ENCODE data around the gene TMEM94.
"Not testable (repeated sequence)": the region's sequence is repeated elsewhere in the genome, so short reads cannot be mapped to it uniquely, and the experiment has no call there.

The TMEM94 gene

GRCh38 chr17:75473246-75473645, 16.8 kb downstream of the TMEM94 start:
- no peak overlapping the region for H3K4me3 ChIP-seq (ENCODE audit: low read depth, low read length)
- no peak for DNase-seq (ENCODE audit: low read depth)
- no peak for TF ChIP-seq CTCF (IDR thresholded peaks at IDR 0.05; ENCODE audit: insufficient read depth, low read depth, low read length, missing control alignments)

GRCh38 chr17:75474736-75475135, 18.3 kb downstream of the TMEM94 start:
- TF ChIP-seq CTCF (IDR thresholded peaks at IDR 0.05; ENCODE audit: insufficient read depth, low read depth, low read length, missing control alignments), result no peak

GRCh38 chr17:75475144-75475835, 18.9 kb downstream of the TMEM94 start:
- TF ChIP-seq CTCF (IDR thresholded peaks at IDR 0.05; ENCODE audit: insufficient read depth, low read depth, low read length, missing control alignments), result no peak
- no peak overlapping the region for H3K4me3 ChIP-seq (ENCODE audit: low read depth, low read length)
- no peak for DNase-seq (ENCODE audit: low read depth)

More at GRCh38 chr17:75474736-75475135, 18.3 kb downstream of the TMEM94 start:
- no peak overlapping the region for H3K4me3 ChIP-seq (ENCODE audit: low read depth, low read length)
- DNase-seq (ENCODE audit: low read depth), result no peak

GRCh38 chr17:75475851-75476250, 19.4 kb downstream of the TMEM94 start:
- no peak overlapping the region for H3K4me3 ChIP-seq (ENCODE audit: low read depth, low read length)
- DNase-seq (ENCODE audit: low read depth), result no peak
- no peak for TF ChIP-seq CTCF (IDR thresholded peaks at IDR 0.05; ENCODE audit: insufficient read depth, low read depth, low read length, missing control alignments)

- H3K4me3 ChIP-seq (ENCODE audit: low read depth, low read length), result no peak overlapping the region
- DNase-seq (ENCODE audit: low read depth), result no peak
- TF ChIP-seq CTCF (IDR thresholded peaks at IDR 0.05; ENCODE audit: insufficient read depth, low read depth, low read length, missing control alignments), result no peak
These were observed 19.8 kb downstream of the TMEM94 start for GRCh38 chr17:75476271-75476671.

- DNase-seq (ENCODE audit: low read depth), result no peak
- no peak for TF ChIP-seq CTCF (IDR thresholded peaks at IDR 0.05; ENCODE audit: insufficient read depth, low read depth, low read length, missing control alignments)
- H3K4me3 ChIP-seq (ENCODE audit: low read depth, low read length), result no peak overlapping the region
These were observed 20.5 kb downstream of the TMEM94 start for GRCh38 chr17:75476752-75477489.

GRCh38 chr17:75477490-75477862, 21.0 kb downstream of the TMEM94 start:
- DNase-seq (ENCODE audit: low read depth), result not testable (repeated sequence)

More at GRCh38 chr17:75477490-75477862, 21.0 kb downstream of the TMEM94 start:
- not testable (repeated sequence) for H3K4me3 ChIP-seq (ENCODE audit: low read depth, low read length)
